Fibroblast of skin of right biceps (primary cell): ENCODE data around the gene EFNA2.
"Not testable (repeated sequence)": the region's sequence is repeated elsewhere in the genome, so short reads cannot be mapped to it uniquely, and the experiment has no call there.

ENCODE experiments used
- DNase-seq: peaks from one replicate; pipeline ENCODE4 v3.0.0-alpha.2; 2013

EFNA2 gene

GRCh38 chr19:1300744-1301490 is 15.2 kb downstream of the EFNA2 start:
- DNase-seq = no peak

GRCh38 chr19:1302533-1303239 is 17.0 kb downstream of the EFNA2 start:
- no peak for DNase-seq

GRCh38 chr19:1304197-1304924 is 18.7 kb downstream of the EFNA2 start:
- no peak for DNase-seq

GRCh38 chr19:1305354-1305753 is 19.7 kb downstream of the EFNA2 start:
- not testable (repeated sequence) for DNase-seq

- no peak for DNase-seq
Observed at GRCh38 chr19:1307320-1307719, 21.6 kb downstream of the EFNA2 start.

- DNase-seq = no peak
Observed at GRCh38 chr19:1307755-1308303, 22.2 kb downstream of the EFNA2 start.

GRCh38 chr19:1308718-1309117 is 23.0 kb downstream of the EFNA2 start:
- DNase-seq = no peak

- DNase-seq = no peak
Observed at GRCh38 chr19:1309977-1310852, 24.5 kb downstream of the EFNA2 start.

GRCh38 chr19:1310853-1311180 is 25.1 kb downstream of the EFNA2 start:
- no peak for DNase-seq

- no peak for DNase-seq
Observed at GRCh38 chr19:1311543-1312091, 25.9 kb downstream of the EFNA2 start.

GRCh38 chr19:1312767-1313694 is 27.4 kb downstream of the EFNA2 start:
- peak; percentile 53 for DNase-seq

GRCh38 chr19:1313695-1314613 is 28.3 kb downstream of the EFNA2 start:
- no peak for DNase-seq

- peak; percentile 49 for DNase-seq
Observed at GRCh38 chr19:1315470-1316166, 29.9 kb downstream of the EFNA2 start.

GRCh38 chr19:1316466-1316865 is 30.8 kb downstream of the EFNA2 start:
- no peak for DNase-seq

GRCh38 chr19:1317274-1318003 is 31.8 kb downstream of the EFNA2 start:
- no peak for DNase-seq

- DNase-seq = no peak
Observed at GRCh38 chr19:1318678-1319471, 33.2 kb downstream of the EFNA2 start.

- not testable (repeated sequence) for DNase-seq
Observed at GRCh38 chr19:1320282-1320650, 34.6 kb downstream of the EFNA2 start.

GRCh38 chr19:1321539-1321938 is 35.9 kb downstream of the EFNA2 start:
- no peak for DNase-seq
